ENCODE results near the gene ADAP1. TPM values are rescaled to one million over a fixed set of nuclear protein-coding genes. Genes with fewer than 3 reads are reported as not detected.

ADAP1 gene
- total RNA-seq, 4 donors from 2014 or later, result 84.9 to 360 (median 169) TPM

DNA sequence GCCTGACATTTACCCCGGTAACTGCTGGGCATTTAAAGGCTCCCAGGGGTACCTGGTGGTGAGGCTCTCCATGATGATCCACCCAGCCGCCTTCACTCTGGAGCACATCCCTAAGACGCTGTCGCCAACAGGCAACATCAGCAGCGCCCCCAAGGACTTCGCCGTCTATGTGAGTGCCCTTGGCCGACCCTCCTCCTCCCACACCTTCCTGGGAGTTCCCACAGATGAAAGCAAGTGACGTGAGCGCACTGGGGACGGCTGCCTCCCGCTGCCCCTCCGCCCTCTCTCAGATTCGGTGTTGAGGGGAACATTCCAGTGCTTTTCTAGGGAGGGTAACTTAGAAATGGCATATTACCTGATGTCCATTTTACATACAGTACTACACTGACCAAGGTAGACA lies 85.1 kb downstream of the ADAP1 start:
- Histone ChIP-seq H3K36me3 (peaks cover 0 to 10% (median 3%) of the 10 kb centered on the region in 4 donors), H3K27ac (peak overlapping the region; percentile 0 to 59 (median 38)), H3K4me3 (no peak overlapping the region), H3K27me3 (no peaks in the 10 kb centered on the region), H3K4me1 (peaks cover 23 to 40% (median 25%) of the 10 kb centered on the region in 4 donors), H3K9me3 (no peaks in the 10 kb centered on the region)
- 94% methylated on average over 14 of the region's 14 CpGs; no CpG with 5 or more reads in 1 of the 2 donors for WGBS, 2 donors (ENCODE audit: low coverage in 1 of 2)
- intact Hi-C loops (cut with DNase I; ENCODE audit: low total_unique reads) (loop anchor here (5.0 kb wide), 1 partner anchor 37 kb away; the partner anchor contains the start of gene SUN1), in situ Hi-C loops (cut with MboI; ENCODE audit: low pct_ligation_motif_present in 1 of 4, low pct_unique_long_range_greater_than_20kb in 1 of 4, low sequenced_read_pairs in 3 of 4) (loop anchor here in 1 of 4 donors (10.0 kb wide), 1 partner anchor 75 kb away; no protein-coding TSS in a partner anchor)
- DNase-seq, result no peak
- TF ChIP-seq CTCF (IDR thresholded peaks at IDR 0.05) (no peak), POLR2A (IDR thresholded peaks at IDR 0.05) (no peak), POLR2AphosphoS5 (IDR thresholded peaks at IDR 0.05) (no peak), EP300 (IDR thresholded peaks at IDR 0.05; ENCODE audit: low read depth) (no peak)

- Histone ChIP-seq H3K4me3 (no peak overlapping the region), H3K27ac (peak overlapping the region; percentile 74 to 91 (median 84)), H3K9me3 (no peaks in the 10 kb centered on the region), H3K27me3 (no peaks in the 10 kb centered on the region), H3K4me1 (peaks cover 13 to 27% (median 16%) of the 10 kb centered on the region in 4 donors), H3K36me3 (peaks cover 0 to 10% (median 3%) of the 10 kb centered on the region in 4 donors)
- in situ Hi-C loops (cut with MboI; ENCODE audit: low pct_ligation_motif_present in 1 of 4, low pct_unique_long_range_greater_than_20kb in 1 of 4, low sequenced_read_pairs in 3 of 4) (loop anchor here in 1 of 4 donors (10.0 kb wide), 1 partner anchor 73 kb away; no protein-coding TSS in a partner anchor), intact Hi-C loops (cut with DNase I; ENCODE audit: low total_unique reads) (loop anchor here (5.0 kb wide), 1 partner anchor 36 kb away; the partner anchor contains the start of gene SUN1)
- TF ChIP-seq POLR2A (IDR thresholded peaks at IDR 0.05), result no peak
- no peak for TF ChIP-seq POLR2AphosphoS5 (IDR thresholded peaks at IDR 0.05)
- TF ChIP-seq EP300 (IDR thresholded peaks at IDR 0.05; ENCODE audit: low read depth), result no peak
- no peak for TF ChIP-seq CTCF (IDR thresholded peaks at IDR 0.05)
- no peak for DNase-seq
- WGBS, 2 donors (ENCODE audit: low coverage in 1 of 2), result 80% methylated on average over 15 of the region's 17 CpGs; no CpG with 5 or more reads in 1 of the 2 donors
Measured at GRCh38 chr7:868189-868486, 86.3 kb downstream of the ADAP1 start.

DNA sequence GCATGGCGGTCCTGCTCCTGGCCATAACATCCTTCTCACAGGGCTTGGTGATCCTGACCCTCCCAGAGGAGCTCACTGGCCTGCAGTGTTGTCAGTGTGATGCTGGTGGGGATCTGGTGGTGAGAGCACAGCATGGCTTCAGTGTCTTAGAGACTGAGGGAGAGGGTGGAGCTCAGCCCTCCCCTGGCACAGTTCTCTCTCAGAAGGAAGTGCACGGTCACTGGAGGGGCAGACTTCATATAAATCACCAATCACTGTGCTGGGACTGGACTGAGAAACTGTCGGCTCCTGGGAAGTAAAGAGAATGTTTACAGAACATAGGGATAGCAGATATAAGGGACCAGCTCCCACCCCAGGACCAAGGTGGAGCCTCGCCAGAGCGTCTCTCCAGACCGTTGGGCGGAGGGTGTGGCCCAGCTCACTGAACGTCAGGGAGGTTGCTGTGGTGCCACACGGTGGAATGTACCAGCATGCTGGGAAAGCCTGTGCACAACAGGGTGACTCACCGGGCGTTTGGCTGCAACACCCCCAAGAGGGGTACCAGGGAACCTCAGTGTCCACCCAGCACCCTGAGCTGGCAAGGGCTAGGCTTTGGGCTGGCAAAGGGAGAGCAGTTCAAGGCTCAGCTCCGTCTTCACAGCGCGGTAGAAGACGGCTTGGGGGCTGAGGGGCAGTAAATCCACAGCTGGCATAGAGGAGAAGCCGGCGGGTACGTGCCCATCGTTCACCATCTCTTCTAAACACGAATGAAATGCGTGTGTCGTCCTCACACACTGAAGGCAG lies 86.9 kb downstream of the ADAP1 start:
- peaks cover 13 to 23% (median 16%) of the 10 kb centered on the region in 4 donors for H3K4me1 ChIP-seq
- H3K9me3 ChIP-seq, result no peaks in the 10 kb centered on the region
- H3K27ac ChIP-seq, result peak overlapping the region; percentile 74 to 91 (median 84)
- whole genome bisulfite sequencing, 2 donors (ENCODE audit: low coverage in 1 of 2), result 33 to 47% methylated on average over 6 to 21 of the region's 22 CpGs
- DNase-seq, result peak; percentile 88
- peaks cover 0 to 10% (median 2%) of the 10 kb centered on the region in 4 donors for H3K36me3 ChIP-seq
- intact Hi-C loops (cut with DNase I; ENCODE audit: low total_unique reads) (loop anchor here (5.0 kb wide), 1 partner anchor 35 kb away; the partner anchor contains the start of gene SUN1), in situ Hi-C loops (cut with MboI; ENCODE audit: low pct_ligation_motif_present in 1 of 4, low pct_unique_long_range_greater_than_20kb in 1 of 4, low sequenced_read_pairs in 3 of 4) (loop anchor here in 1 of 4 donors (10.0 kb wide), 1 partner anchor 73 kb away; no protein-coding TSS in a partner anchor)
- H3K4me3 ChIP-seq, result no peak overlapping the region
- no peaks in the 10 kb centered on the region for H3K27me3 ChIP-seq
- TF ChIP-seq EP300 (IDR thresholded peaks at IDR 0.05; ENCODE audit: low read depth) (peak; percentile 47), POLR2AphosphoS5 (IDR thresholded peaks at IDR 0.05) (peak; percentile 35 to 48 (median 38)), CTCF (IDR thresholded peaks at IDR 0.05) (no peak), POLR2A (IDR thresholded peaks at IDR 0.05) (peak; percentile 15)

DNA sequence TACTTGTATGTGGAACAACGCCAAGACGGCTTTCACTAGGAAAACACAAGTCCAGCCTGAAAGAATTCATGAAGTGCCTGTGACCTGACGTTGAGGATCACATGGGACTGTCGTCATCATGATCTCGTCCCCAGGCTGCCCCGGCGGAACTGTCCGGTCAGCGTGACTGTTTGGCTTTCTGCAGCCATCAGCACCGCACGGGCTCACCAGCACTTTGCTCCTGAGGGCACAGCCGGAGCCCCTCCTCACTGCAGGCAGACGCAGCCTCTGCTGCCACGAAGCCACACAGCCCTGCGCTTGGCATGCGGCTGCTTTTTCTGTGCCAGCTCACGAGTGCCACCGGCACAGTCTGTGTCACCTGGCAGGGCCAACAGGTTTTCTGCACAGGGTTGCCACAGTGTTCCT lies 87.5 kb downstream of the ADAP1 start:
- intact Hi-C loops (cut with DNase I; ENCODE audit: low total_unique reads) (loop anchor here (5.0 kb wide), 1 partner anchor 35 kb away; the partner anchor contains the start of gene SUN1), in situ Hi-C loops (cut with MboI; ENCODE audit: low pct_ligation_motif_present in 1 of 4, low pct_unique_long_range_greater_than_20kb in 1 of 4, low sequenced_read_pairs in 3 of 4) (loop anchor here in 1 of 4 donors (10.0 kb wide), 1 partner anchor 72 kb away; no protein-coding TSS in a partner anchor)
- 20 to 59% methylated on average over 2 to 15 of the region's 18 CpGs for WGBS, 2 donors (ENCODE audit: low coverage in 1 of 2)
- Histone ChIP-seq H3K27me3 (no peaks in the 10 kb centered on the region), H3K4me3 (no peak overlapping the region), H3K9me3 (no peaks in the 10 kb centered on the region), H3K27ac (peak overlapping the region; percentile 74 to 91 (median 84)), H3K4me1 (peaks cover 13 to 23% (median 16%) of the 10 kb centered on the region in 4 donors), H3K36me3 (peaks cover 0 to 13% (median 1%) of the 10 kb centered on the region in 4 donors)
- peak; percentile 60 for DNase-seq
- TF ChIP-seq POLR2A (IDR thresholded peaks at IDR 0.05) (no peak), POLR2AphosphoS5 (IDR thresholded peaks at IDR 0.05) (peak in 1 of 3 donors; percentile 12)

Measured in transverse colon (tissue), 4 donors.